ENCODE data around the gene TPPP3. TPM values are rescaled to one million over a fixed set of nuclear protein-coding genes. Genes with fewer than 3 reads are reported as not detected.

The TPPP3 gene
- total and polyA plus RNA-seq, 2 donors (not counting 1 experiment from before 2014, with no cell fraction given): 0.31 TPM; not detected in 1

DNA sequence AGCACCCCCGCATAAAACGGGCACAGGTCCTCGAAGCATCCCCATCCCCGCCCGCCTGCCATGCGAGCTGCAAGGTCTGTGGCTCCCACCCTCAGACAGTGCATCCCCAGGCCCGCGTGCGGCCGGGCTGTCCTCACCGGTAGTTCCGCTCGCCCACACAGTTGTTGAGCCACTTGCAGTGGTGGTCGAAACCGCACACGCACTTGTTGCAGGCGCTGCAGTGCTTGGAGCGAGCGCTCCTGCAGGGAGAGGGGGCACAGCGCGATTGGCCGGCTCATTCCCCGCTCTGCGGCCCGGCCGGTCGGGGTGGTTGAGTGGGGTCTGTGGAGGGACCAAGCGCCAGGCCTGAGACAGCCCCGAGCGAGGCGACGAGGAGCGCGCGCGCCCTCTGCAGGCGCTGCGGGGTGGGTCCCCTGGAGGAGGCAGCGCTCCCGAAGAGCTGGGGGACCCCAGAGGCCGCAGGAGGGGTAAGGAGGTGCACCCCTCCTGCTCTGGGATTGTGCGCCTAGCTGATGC is 6.0 kb upstream of the TPPP3 start:
- CTCF ChIA-PET: interaction anchor here (0.5 to 1.9 kb wide), 15 partner anchors 9 to 154 kb away, joined by 3 to 11 read pairs (median 4); no protein-coding TSS in a partner anchor
- 37% methylated on average over 42 of the region's 42 CpGs for WGBS (ENCODE audit: insufficient coverage)
- Histone ChIP-seq H3K9ac (ENCODE audit: low read length) (no peak overlapping the region), H3K4me2 (replicated peaks; ENCODE audit: low read depth, low read length, poor library complexity, severe bottlenecking) (peak overlapping the region; percentile 49), H3K36me3 (replicated peaks in 1 of 2; ENCODE audit: control extremely low read depth in 1 of 2, control insufficient read depth in 1 of 2, extremely low read depth in 1 of 2, insufficient read depth in 2 of 2, low read length in 1 of 2) (no peaks in the 10 kb centered on the region), H3K27ac (ENCODE audit: low read length in 2 of 2) (no peak overlapping the region), H3K79me2 (ENCODE audit: control insufficient read depth, insufficient read depth, low read length) (no peaks in the 10 kb centered on the region), H3K27me3 (replicated peaks in 1 of 4; ENCODE audit: control extremely low read depth in 1 of 4, control insufficient read depth in 3 of 4, insufficient read depth in 4 of 4, low read length in 3 of 4) (peaks cover 0 to 33% (median 11%) of the 10 kb centered on the region in 4 experiments), H2AFZ (ENCODE audit: insufficient read depth, low read depth, low read length, poor library complexity, severe bottlenecking) (no peak overlapping the region), H4K20me1 (ENCODE audit: control insufficient read depth, insufficient read depth, low read length, poor library complexity, severe bottlenecking) (no peaks in the 10 kb centered on the region), H3K9me3 (ENCODE audit: control extremely low read depth in 1 of 3, control insufficient read depth in 2 of 3, insufficient read depth in 1 of 3, low read length in 2 of 3) (peaks cover 0 to 1% (median 0%) of the 10 kb centered on the region in 3 donors), H3K4me1 (ENCODE audit: control insufficient read depth in 2 of 2, insufficient read depth in 2 of 2, low read length in 2 of 2) (peaks cover 11 to 16% of the 10 kb centered on the region in 2 donors), H3K4me3 (ENCODE audit: control extremely low read depth in 1 of 5, extremely low read depth in 1 of 5, insufficient read depth in 1 of 5, low read depth in 2 of 5, low read length in 4 of 5) (no peak overlapping the region)
- Mint-ChIP-seq H3K9me3 (ENCODE audit: insufficient read depth) (no peaks in the 10 kb centered on the region), H3K27me3 (peaks cover 16% of the 10 kb centered on the region), H3K27ac (no peak overlapping the region), H3K4me1 (peaks cover 3% of the 10 kb centered on the region), H3K4me3 (no peak overlapping the region)
- TF ChIP-seq, protein P1, sequence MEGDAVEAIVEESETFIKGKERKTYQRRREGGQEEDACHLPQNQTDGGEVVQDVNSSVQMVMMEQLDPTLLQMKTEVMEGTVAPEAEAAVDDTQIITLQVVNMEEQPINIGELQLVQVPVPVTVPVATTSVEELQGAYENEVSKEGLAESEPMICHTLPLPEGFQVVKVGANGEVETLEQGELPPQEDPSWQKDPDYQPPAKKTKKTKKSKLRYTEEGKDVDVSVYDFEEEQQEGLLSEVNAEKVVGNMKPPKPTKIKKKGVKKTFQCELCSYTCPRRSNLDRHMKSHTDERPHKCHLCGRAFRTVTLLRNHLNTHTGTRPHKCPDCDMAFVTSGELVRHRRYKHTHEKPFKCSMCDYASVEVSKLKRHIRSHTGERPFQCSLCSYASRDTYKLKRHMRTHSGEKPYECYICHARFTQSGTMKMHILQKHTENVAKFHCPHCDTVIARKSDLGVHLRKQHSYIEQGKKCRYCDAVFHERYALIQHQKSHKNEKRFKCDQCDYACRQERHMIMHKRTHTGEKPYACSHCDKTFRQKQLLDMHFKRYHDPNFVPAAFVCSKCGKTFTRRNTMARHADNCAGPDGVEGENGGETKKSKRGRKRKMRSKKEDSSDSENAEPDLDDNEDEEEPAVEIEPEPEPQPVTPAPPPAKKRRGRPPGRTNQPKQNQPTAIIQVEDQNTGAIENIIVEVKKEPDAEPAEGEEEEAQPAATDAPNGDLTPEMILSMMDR (IDR thresholded peaks at IDR 0.05): peak; percentile 84
- no peak for TF ChIP-seq EZH2 (IDR thresholded peaks at IDR 0.05; ENCODE audit: borderline replicate concordance, insufficient read depth, low read depth, low read length, poor library complexity, severe bottlenecking)
- peak; percentile 72 for DNase-seq
- POLR2A ChIA-PET: no interaction called here
- peak; percentile 78 for ATAC-seq (ENCODE audit: low read depth)
- intact Hi-C loops (cut with micrococcal nuclease): loop anchor here (1.0 to 10.0 kb wide), 4 partner anchors 54 to 422 kb away; partner anchors contain the start of gene PLEKHG4

GRCh38 chr16:67398546-67399217 is 5.4 kb upstream of the TPPP3 start:
- TF ChIP-seq, protein P1 (IDR thresholded peaks at IDR 0.05): no peak
- TF ChIP-seq EZH2 (IDR thresholded peaks at IDR 0.05; ENCODE audit: borderline replicate concordance, insufficient read depth, low read depth, low read length, poor library complexity, severe bottlenecking): no peak
- peaks cover 21% of the 10 kb centered on the region for H3K27me3 Mint-ChIP-seq
- H3K27ac Mint-ChIP-seq: no peak overlapping the region
- no peaks in the 10 kb centered on the region for H3K79me2 ChIP-seq (ENCODE audit: control insufficient read depth, insufficient read depth, low read length)
- H3K4me1 Mint-ChIP-seq: peaks cover 8% of the 10 kb centered on the region
- H3K9me3 ChIP-seq (ENCODE audit: control extremely low read depth in 1 of 3, control insufficient read depth in 2 of 3, insufficient read depth in 1 of 3, low read length in 2 of 3): peaks cover 0 to 7% (median 0%) of the 10 kb centered on the region in 3 donors
- ChIA-PET CTCF (interaction anchor here (1.0 to 1.9 kb wide), 11 partner anchors 10 to 154 kb away, joined by 3 to 11 read pairs (median 4); no protein-coding TSS in a partner anchor), POLR2A (no interaction called here)
- WGBS (ENCODE audit: insufficient coverage): 96% methylated on average over 19 of the region's 19 CpGs
- peak overlapping the region; percentile 49 for H3K4me2 ChIP-seq (replicated peaks; ENCODE audit: low read depth, low read length, poor library complexity, severe bottlenecking)
- ATAC-seq (ENCODE audit: low read depth): no peak
- H4K20me1 ChIP-seq (ENCODE audit: control insufficient read depth, insufficient read depth, low read length, poor library complexity, severe bottlenecking): no peaks in the 10 kb centered on the region
- intact Hi-C loops (cut with micrococcal nuclease): loop anchor here (1.0 to 10.0 kb wide), 4 partner anchors 54 to 421 kb away; partner anchors contain the start of gene PLEKHG4
- H3K4me3 Mint-ChIP-seq: no peak overlapping the region
- peaks cover 16 to 22% of the 10 kb centered on the region in 2 donors for H3K4me1 ChIP-seq (ENCODE audit: control insufficient read depth in 2 of 2, insufficient read depth in 2 of 2, low read length in 2 of 2)
- H3K36me3 ChIP-seq (replicated peaks in 1 of 2; ENCODE audit: control extremely low read depth in 1 of 2, control insufficient read depth in 1 of 2, extremely low read depth in 1 of 2, insufficient read depth in 2 of 2, low read length in 1 of 2): no peaks in the 10 kb centered on the region
- H3K27me3 ChIP-seq (replicated peaks in 1 of 4; ENCODE audit: control extremely low read depth in 1 of 4, control insufficient read depth in 3 of 4, insufficient read depth in 4 of 4, low read length in 3 of 4): peaks cover 0 to 39% (median 17%) of the 10 kb centered on the region in 4 experiments
- no peaks in the 10 kb centered on the region for H3K9me3 Mint-ChIP-seq (ENCODE audit: insufficient read depth)
- no peak overlapping the region for H3K9ac ChIP-seq (ENCODE audit: low read length)
- H2AFZ ChIP-seq (ENCODE audit: insufficient read depth, low read depth, low read length, poor library complexity, severe bottlenecking): no peak overlapping the region
- no peak for DNase-seq
- no peak overlapping the region for H3K4me3 ChIP-seq (ENCODE audit: control extremely low read depth in 1 of 5, extremely low read depth in 1 of 5, insufficient read depth in 1 of 5, low read depth in 2 of 5, low read length in 4 of 5)
- no peak overlapping the region for H3K27ac ChIP-seq (ENCODE audit: low read length in 2 of 2)

Data from B cell (primary cell).